GM12891 (cell line): ENCODE measurements around the gene SLC1A3.

Source experiments
- DNase-seq: peaks from one replicate; pipeline ENCODE4 v3.0.0; 2011; ENCODE audit warnings: low spot score; ENCODE audit not compliant: insufficient read length
- FAIRE-seq: peaks from 2 replicates; lab custom pipeline; 2011; peaks lifted over from hg19 to GRCh38; lab: Jason Lieb, UNC
- PAX5 ChIP-seq: IDR thresholded peaks from 2 replicates; pipeline ENCODE4 v1.6.1; 2011; ENCODE audit warnings: low read length, moderate library complexity, mild to moderate bottlenecking; ENCODE audit not compliant: insufficient read depth, severe bottlenecking
- POLR2A ChIP-seq: IDR thresholded peaks from 2 replicates; pipeline ENCODE4 v1.6.1; 2011; ENCODE audit warnings: low read depth, low read length, control low read depth
- POLR2AphosphoS5 ChIP-seq: IDR thresholded peaks from 2 replicates; pipeline ENCODE4 v1.6.1; 2011; ENCODE audit warnings: low read depth, low read length, control low read depth
- POU2F2 ChIP-seq: IDR thresholded peaks from 2 replicates; pipeline ENCODE4 v1.6.1; 2011; ENCODE audit warnings: low read depth, mild to moderate bottlenecking, control low read depth, low read length, moderate library complexity
- SPI1 ChIP-seq: IDR thresholded peaks from 2 replicates; pipeline ENCODE4 v1.6.1; 2011; ENCODE audit warnings: low read depth, low read length, control low read depth
- TAF1 ChIP-seq: IDR thresholded peaks from 2 replicates; pipeline ENCODE4 v1.6.1; 2011; ENCODE audit warnings: low read depth, low read length, control low read depth

The SLC1A3 gene

GRCh38 chr5:36630201-36631145 lies 24.1 kb downstream of the SLC1A3 start:
- no peak for TF ChIP-seq POU2F2
- no peak for TF ChIP-seq TAF1
- FAIRE-seq (no peak), DNase-seq (no peak)

- TF ChIP-seq POLR2A (no peak), POU2F2 (no peak), TAF1 (no peak), PAX5 (no peak), SPI1 (no peak), POLR2AphosphoS5 (no peak)
- DNase-seq = no peak
- no peak for FAIRE-seq
These were observed 24.7 kb downstream of the SLC1A3 start for GRCh38 chr5:36631154-36631553.

- DNase-seq = no peak
- no peak for TF ChIP-seq PAX5
- TF ChIP-seq POU2F2 = no peak
- no peak for TF ChIP-seq POLR2A
- no peak for TF ChIP-seq SPI1
- no peak for TF ChIP-seq TAF1
- TF ChIP-seq POLR2AphosphoS5 = no peak
- FAIRE-seq = no peak
These were observed 25.4 kb downstream of the SLC1A3 start for GRCh38 chr5:36631620-36632362.

DNA sequence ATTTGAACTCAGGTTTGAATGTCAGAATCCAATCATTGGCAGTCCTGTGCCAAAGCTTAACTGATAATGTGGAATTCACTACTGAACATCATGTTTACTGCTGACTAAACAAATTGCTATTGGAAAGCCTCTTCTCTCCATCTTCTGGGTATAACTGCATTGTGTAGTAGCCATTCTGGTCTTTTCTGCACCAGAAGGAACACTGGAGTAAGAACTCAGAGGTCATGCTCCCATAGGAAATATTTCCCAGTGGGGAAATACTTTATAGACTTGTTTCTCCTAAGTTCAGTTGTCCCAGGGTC lies 25.9 kb downstream of the SLC1A3 start:
- FAIRE-seq (no peak), DNase-seq (no peak)
- no peak for TF ChIP-seq TAF1
- no peak for TF ChIP-seq PAX5
- TF ChIP-seq POU2F2 = no peak
- TF ChIP-seq POLR2A = no peak
- no peak for TF ChIP-seq SPI1
- TF ChIP-seq POLR2AphosphoS5 = no peak

DNA sequence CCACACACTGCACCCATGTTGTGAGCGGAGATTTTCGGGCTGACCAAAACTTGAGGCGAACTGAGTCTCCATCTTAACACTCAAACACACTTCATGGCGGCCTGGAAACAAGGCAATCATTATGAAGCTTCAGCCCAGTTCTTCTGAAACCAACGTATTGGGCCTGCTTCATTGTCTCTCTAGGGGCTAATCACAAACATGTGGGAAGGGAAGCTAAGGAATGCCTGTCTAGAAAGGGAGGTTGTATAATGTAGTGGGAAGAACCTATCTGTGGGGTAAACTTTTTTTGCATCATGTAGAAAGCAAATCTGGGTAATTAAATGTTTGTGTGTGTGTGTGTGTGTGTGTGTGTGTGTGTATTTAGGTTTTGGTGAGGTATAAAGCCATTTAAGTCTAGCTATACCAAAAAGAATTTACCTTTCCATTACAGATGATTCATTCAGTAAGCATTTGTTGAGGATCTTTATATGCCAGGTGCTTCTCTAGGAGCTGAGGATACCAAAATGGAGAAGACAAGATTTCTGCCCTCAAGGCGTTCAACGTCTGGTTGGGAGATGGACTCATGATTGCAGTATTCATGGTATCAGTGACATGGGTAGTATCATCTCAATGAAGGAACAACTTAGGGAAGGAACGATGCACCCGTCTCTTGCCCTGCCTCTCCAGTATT lies 29.4 kb downstream of the SLC1A3 start:
- no peak for TF ChIP-seq POU2F2
- no peak for TF ChIP-seq PAX5
- no peak for TF ChIP-seq POLR2AphosphoS5
- TF ChIP-seq SPI1 = no peak
- TF ChIP-seq POLR2A = no peak
- TF ChIP-seq TAF1 = no peak
- no peak for DNase-seq
- FAIRE-seq = no peak

DNA sequence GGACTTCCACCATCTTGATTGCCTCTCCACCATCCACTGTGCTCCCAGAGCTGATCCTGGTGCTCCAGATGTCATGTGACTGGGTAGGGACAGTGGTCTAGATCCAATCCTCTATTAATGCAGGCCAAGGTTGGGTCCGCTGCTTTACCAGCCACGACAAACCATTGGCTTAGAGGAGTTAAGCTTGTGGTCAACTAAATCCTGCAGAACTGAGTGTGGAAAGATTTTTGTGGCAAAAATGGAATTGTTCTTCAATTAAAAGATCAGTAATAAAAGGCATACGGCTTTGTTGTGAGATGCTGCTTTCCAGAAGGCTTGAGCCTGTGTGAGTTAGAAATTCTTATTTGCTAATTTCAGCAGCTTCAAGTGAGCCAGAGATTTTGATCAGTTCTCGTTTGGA lies 30.7 kb downstream of the SLC1A3 start:
- TF ChIP-seq POU2F2 (no peak), TAF1 (no peak), POLR2A (no peak), SPI1 (no peak), POLR2AphosphoS5 (no peak), PAX5 (no peak)
- FAIRE-seq (peak; percentile 45), DNase-seq (no peak)

DNA sequence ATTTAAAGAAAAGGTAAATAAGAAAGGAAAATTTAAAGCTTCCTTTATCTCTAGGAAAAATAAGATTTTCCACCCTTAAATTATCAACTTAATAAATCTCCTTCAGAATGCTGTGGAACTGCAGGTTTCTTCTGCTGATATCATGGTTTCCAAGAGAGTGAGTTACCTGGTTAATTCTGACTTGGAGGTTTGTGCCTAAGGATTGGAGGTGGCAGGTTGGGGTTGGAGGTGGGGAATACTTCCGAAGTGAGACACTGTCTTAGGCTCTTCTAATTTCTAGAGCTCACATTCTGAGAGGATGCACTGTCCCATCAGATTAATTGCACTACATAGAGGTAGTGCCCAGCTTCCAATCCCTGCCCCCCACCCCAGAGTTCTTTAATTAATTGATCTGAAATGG lies 31.1 kb downstream of the SLC1A3 start:
- FAIRE-seq = no peak
- TF ChIP-seq POLR2AphosphoS5 (no peak), PAX5 (no peak), POU2F2 (no peak), TAF1 (no peak), SPI1 (no peak), POLR2A (no peak)
- DNase-seq = no peak

- no peak for TF ChIP-seq POU2F2
- no peak for TF ChIP-seq SPI1
- TF ChIP-seq PAX5 = no peak
- TF ChIP-seq POLR2A = no peak
- TF ChIP-seq TAF1 = no peak
- DNase-seq = no peak
- peak; percentile 9 for FAIRE-seq
These were observed 31.6 kb downstream of the SLC1A3 start for GRCh38 chr5:36638056-36638455.

GRCh38 chr5:36640949-36641348 lies 34.5 kb downstream of the SLC1A3 start:
- FAIRE-seq = no peak
- DNase-seq = no peak
- TF ChIP-seq SPI1 (no peak), POU2F2 (no peak), TAF1 (no peak), POLR2AphosphoS5 (no peak), PAX5 (no peak), POLR2A (no peak)
